A549 (cell line): ENCODE results near the gene PCDH10. TPM values are rescaled to one million over a fixed set of nuclear protein-coding genes. Genes with fewer than 3 reads are reported as not detected.

Experiments used
- ATAC-seq, 2 experiments: fragments of 200-7000 bp in 1 of 2; fragments of >200 bp in 1 of 2; cut with Nextera tagmentation in 1 of 2; cut with Tn5 transposase in 1 of 2; 3 replicates each; pipeline versions ENCODE4 v1.8.0 to v1.9.1; 2018 to 2020; ENCODE audit warnings: mild to moderate bottlenecking in 1 of 2, moderate library complexity in 1 of 2
- CTCF ChIA-PET: fragments of 300-600 bp; sonication (Branson Sonifier 250); formaldehyde crosslinking; extraction: SDS; loops from one replicate; lab custom pipeline; 2021; ENCODE audit warnings: antibody characterized with exemption, inconsistent platforms; lab: Yijun Ruan, JAX
- POLR2A ChIA-PET: fragments of 350-600 bp; formaldehyde crosslinking; extraction: SDS; loops from one replicate; lab custom pipeline; 2021; ENCODE audit warnings: antibody characterized with exemption, inconsistent platforms; lab: Yijun Ruan, JAX
- DNase-seq, 2 experiments: peaks; one replicate each; pipeline versions ENCODE4 v3.0.0 to v3.0.0-alpha.2; 2011 to 2016; ENCODE audit warnings: low read depth in 1 of 2, low spot score in 1 of 2
- FAIRE-seq: peaks from 2 replicates; lab custom pipeline; 2011; peaks lifted over from hg19 to GRCh38; lab: Jason Lieb, UNC
- H3K27ac ChIP-seq, 2 experiments: fragments of >200 bp; sonication (Bioruptor Twin); formaldehyde crosslinking; 3 replicates each; pipeline ENCODE4 v1.5.1; 2016 to 2017
- H3K4me1 ChIP-seq: fragments of >200 bp; sonication (Bioruptor Twin); formaldehyde crosslinking; 3 replicates; pipeline ENCODE4 v1.6.1; 2016
- H3K4me2 ChIP-seq: fragments of >200 bp; sonication (Bioruptor Twin); formaldehyde crosslinking; 3 replicates; pipeline ENCODE4 v1.6.1; 2016
- H3K4me3 ChIP-seq: fragments of >200 bp; sonication (Bioruptor Twin); formaldehyde crosslinking; 3 replicates; pipeline ENCODE4 v1.5.1; 2016
- H3K9me3 ChIP-seq: fragments of >200 bp; sonication (Bioruptor Twin); formaldehyde crosslinking; 3 replicates; pipeline ENCODE4 v1.6.1; 2016
- ATOH8 ChIP-seq: fragments of 250-450 bp; sonication (Bioruptor Pico); IDR thresholded peaks from 2 replicates; pipeline ENCODE4 v1.5.0; 2020; ENCODE audit warnings: low read depth, mild to moderate bottlenecking, moderate library complexity
- CBX2 ChIP-seq: fragments of 200-600 bp; sonication (generic); IDR thresholded peaks from 2 replicates; pipeline ENCODE4 v1.6.1; 2016; ENCODE audit warnings: low read depth, mild to moderate bottlenecking, borderline replicate concordance
- E2F6 ChIP-seq: IDR thresholded peaks from 2 replicates; pipeline ENCODE4 v1.6.1; 2012; ENCODE audit warnings: low read depth, borderline replicate concordance
- EHF ChIP-seq: fragments of 250-450 bp; sonication (Bioruptor Pico); IDR thresholded peaks from 2 replicates; pipeline ENCODE4 v1.5.0; 2020; ENCODE audit warnings: mild to moderate bottlenecking
- HEYL ChIP-seq: fragments of 250-450 bp; sonication (Bioruptor Pico); IDR thresholded peaks from 2 replicates; pipeline ENCODE4 v1.8.0; 2021; ENCODE audit warnings: mild to moderate bottlenecking, moderate library complexity
- HOXB13 ChIP-seq: fragments of 250-450 bp; sonication (Bioruptor Pico); IDR thresholded peaks from 2 replicates; pipeline ENCODE4 v1.5.0; 2020; ENCODE audit warnings: low read depth, mild to moderate bottlenecking, moderate library complexity
- KDM5A ChIP-seq: fragments of 200-600 bp; sonication (generic); IDR thresholded peaks from 2 replicates; pipeline ENCODE4 v1.6.1; 2016; ENCODE audit warnings: antibody characterized with exemption, mild to moderate bottlenecking
- MAX ChIP-seq: IDR thresholded peaks from 2 replicates; pipeline ENCODE4 v1.6.1; 2012
- NFE2L2 ChIP-seq: fragments of 150-350 bp; conservative IDR thresholded peaks from 2 replicates; pipeline ENCODE4 v1.6.1; 2014; ENCODE audit warnings: low read length
- PHF8 ChIP-seq: fragments of 200-600 bp; sonication (generic); IDR thresholded peaks from 2 replicates; pipeline ENCODE4 v1.6.1; 2016; ENCODE audit warnings: low read depth, mild to moderate bottlenecking, antibody characterized with exemption, moderate library complexity, borderline replicate concordance
- POLR2AphosphoS2 ChIP-seq: conservative IDR thresholded peaks from 2 replicates; pipeline ENCODE4 v1.6.1; 2012; ENCODE audit warnings: low read length, improper control_type of control experiment, inconsistent platforms
- RNF2 ChIP-seq: fragments of 200-600 bp; sonication (generic); IDR thresholded peaks from 2 replicates; pipeline ENCODE4 v1.6.1; 2016; ENCODE audit warnings: low read depth, mild to moderate bottlenecking, antibody characterized with exemption, moderate library complexity, borderline replicate concordance
- SMC3 ChIP-seq: fragments of >200 bp; sonication (Bioruptor Twin); formaldehyde crosslinking; IDR thresholded peaks from 3 replicates; pipeline ENCODE4 v1.6.1; 2018; ENCODE audit warnings: inconsistent platforms
- USF2 ChIP-seq: fragments of 450-650 bp; IDR thresholded peaks from 2 replicates; pipeline ENCODE4 v1.6.1; 2014; ENCODE audit warnings: antibody characterized with exemption
- ZC3H11A ChIP-seq: fragments of 450-650 bp; IDR thresholded peaks from 2 replicates; pipeline ENCODE4 v1.6.1; 2014; ENCODE audit warnings: antibody characterized with exemption, mild to moderate bottlenecking
- WGBS: methylation state at CpG from one replicate; pipeline ENCODE4 v1.1.6; 2017; ENCODE audit errors: missing lambda C conversion rate; 5-methylcytosine and 5-hydroxymethylcytosine counted together
- polyA plus RNA-seq, 4 experiments: library from polyadenylated mRNA; depleted of rRNA in 3 of 4; stranded (reverse); fragments of >200 nt; fragmentation: RNase III in 1 of 4; extraction: RNeasy Plus Mini Kit Qiagen cat#74134 plus additional on column Dnase treatment in 1 of 4; gene quantifications; 2 replicates in 3 of 4; 3 replicates in 1 of 4; pipeline ENCODE4 v1.2.3, GENCODE V29; 2011 to 2017
- TF ChIP-seq, protein P1 (sequence below): fragments of >200 bp; sonication (Bioruptor Twin); formaldehyde crosslinking; IDR thresholded peaks from 2 replicates; pipeline ENCODE4 v1.6.1; 2016
- TF ChIP-seq, protein P2 (sequence below): fragments of 200-600 bp; sonication (generic); IDR thresholded peaks from 2 replicates; pipeline ENCODE4 v1.6.1; 2016; ENCODE audit warnings: antibody characterized with exemption, mild to moderate bottlenecking, moderate library complexity

Gene PCDH10
- polyA plus RNA-seq, 2 of the 4 experiments (the other 2 are of a cell fraction): 0.37 to 0.49 TPM

- Histone ChIP-seq H3K4me1 (no peaks in the 10 kb centered on the region), H3K9me3 (no peaks in the 10 kb centered on the region), H3K4me3 (no peak overlapping the region), H3K4me2 (no peak overlapping the region), H3K27ac (no peak overlapping the region)
- ChIA-PET CTCF (no interaction called here), POLR2A (no interaction called here)
- DNase-seq (no peak), ATAC-seq (no peak), FAIRE-seq (no peak)
- TF ChIP-seq, protein P1, sequence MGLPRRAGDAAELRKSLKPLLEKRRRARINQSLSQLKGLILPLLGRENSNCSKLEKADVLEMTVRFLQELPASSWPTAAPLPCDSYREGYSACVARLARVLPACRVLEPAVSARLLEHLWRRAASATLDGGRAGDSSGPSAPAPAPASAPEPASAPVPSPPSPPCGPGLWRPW: no peak
- TF ChIP-seq PHF8 (no peak), ZC3H11A (no peak), RNF2 (no peak), USF2 (no peak)
- TF ChIP-seq, protein P2, sequence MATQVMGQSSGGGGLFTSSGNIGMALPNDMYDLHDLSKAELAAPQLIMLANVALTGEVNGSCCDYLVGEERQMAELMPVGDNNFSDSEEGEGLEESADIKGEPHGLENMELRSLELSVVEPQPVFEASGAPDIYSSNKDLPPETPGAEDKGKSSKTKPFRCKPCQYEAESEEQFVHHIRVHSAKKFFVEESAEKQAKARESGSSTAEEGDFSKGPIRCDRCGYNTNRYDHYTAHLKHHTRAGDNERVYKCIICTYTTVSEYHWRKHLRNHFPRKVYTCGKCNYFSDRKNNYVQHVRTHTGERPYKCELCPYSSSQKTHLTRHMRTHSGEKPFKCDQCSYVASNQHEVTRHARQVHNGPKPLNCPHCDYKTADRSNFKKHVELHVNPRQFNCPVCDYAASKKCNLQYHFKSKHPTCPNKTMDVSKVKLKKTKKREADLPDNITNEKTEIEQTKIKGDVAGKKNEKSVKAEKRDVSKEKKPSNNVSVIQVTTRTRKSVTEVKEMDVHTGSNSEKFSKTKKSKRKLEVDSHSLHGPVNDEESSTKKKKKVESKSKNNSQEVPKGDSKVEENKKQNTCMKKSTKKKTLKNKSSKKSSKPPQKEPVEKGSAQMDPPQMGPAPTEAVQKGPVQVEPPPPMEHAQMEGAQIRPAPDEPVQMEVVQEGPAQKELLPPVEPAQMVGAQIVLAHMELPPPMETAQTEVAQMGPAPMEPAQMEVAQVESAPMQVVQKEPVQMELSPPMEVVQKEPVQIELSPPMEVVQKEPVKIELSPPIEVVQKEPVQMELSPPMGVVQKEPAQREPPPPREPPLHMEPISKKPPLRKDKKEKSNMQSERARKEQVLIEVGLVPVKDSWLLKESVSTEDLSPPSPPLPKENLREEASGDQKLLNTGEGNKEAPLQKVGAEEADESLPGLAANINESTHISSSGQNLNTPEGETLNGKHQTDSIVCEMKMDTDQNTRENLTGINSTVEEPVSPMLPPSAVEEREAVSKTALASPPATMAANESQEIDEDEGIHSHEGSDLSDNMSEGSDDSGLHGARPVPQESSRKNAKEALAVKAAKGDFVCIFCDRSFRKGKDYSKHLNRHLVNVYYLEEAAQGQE: no peak
- 77% methylated on average over 2 of the region's 2 CpGs for WGBS
These were observed 29.9 kb downstream of the PCDH10 start for GRCh38 chr4:133178956-133179355.

GRCh38 chr4:133186210-133186609, 37.1 kb downstream of the PCDH10 start:
- Histone ChIP-seq H3K4me1 (no peaks in the 10 kb centered on the region), H3K4me2 (no peak overlapping the region), H3K9me3 (no peaks in the 10 kb centered on the region), H3K27ac (no peak overlapping the region)
- POLR2A ChIA-PET: no interaction called here
- ATAC-seq (no peak), DNase-seq (no peak), FAIRE-seq (no peak)
- CTCF ChIA-PET: no interaction called here
- TF ChIP-seq NFE2L2 (no peak), KDM5A (no peak)
- TF ChIP-seq, protein P1: no peak
- TF ChIP-seq, all 56 proteins: peak for 0
- H3K4me3 ChIP-seq: no peak overlapping the region

- H3K4me2 ChIP-seq: no peak overlapping the region
- ATAC-seq (no peak), DNase-seq (no peak), FAIRE-seq (no peak)
- H3K4me3 ChIP-seq: no peak overlapping the region
- no peak overlapping the region for H3K27ac ChIP-seq
- ChIA-PET CTCF (no interaction called here), POLR2A (no interaction called here)
- H3K4me1 ChIP-seq: no peaks in the 10 kb centered on the region
- TF ChIP-seq SMC3: no peak
- TF ChIP-seq ATOH8: no peak
- no peak for TF ChIP-seq CBX2
- TF ChIP-seq HOXB13 (CRISPR knock-in tag): no peak
- TF ChIP-seq POLR2AphosphoS2: no peak
- no peak for TF ChIP-seq E2F6
- no peak for TF ChIP-seq MAX
- TF ChIP-seq EHF (CRISPR knock-in tag): no peak
- TF ChIP-seq HEYL (CRISPR knock-in tag): no peak
- H3K9me3 ChIP-seq: no peaks in the 10 kb centered on the region
- 69% methylated on average over 5 of the region's 5 CpGs for WGBS
These were observed 37.8 kb downstream of the PCDH10 start for GRCh38 chr4:133186845-133187244.
